ENCODE results near the gene ZSWIM5.
"Not testable (repeated sequence)": the region's sequence is repeated elsewhere in the genome, so short reads cannot be mapped to it uniquely, and the experiment has no call there.

ZSWIM5 gene

GRCh38 chr1:45136984-45137383 lies 69.4 kb downstream of the ZSWIM5 start:
- no peak overlapping the region for H3K4me3 ChIP-seq (ENCODE audit: low read depth, low read length)
- no peak for DNase-seq (ENCODE audit: low read depth)
- TF ChIP-seq CTCF (IDR thresholded peaks at IDR 0.05; ENCODE audit: insufficient read depth, low read depth, low read length, missing control alignments): no peak

- no peak for DNase-seq (ENCODE audit: low read depth)
- H3K4me3 ChIP-seq (ENCODE audit: low read depth, low read length): no peak overlapping the region
- TF ChIP-seq CTCF (IDR thresholded peaks at IDR 0.05; ENCODE audit: insufficient read depth, low read depth, low read length, missing control alignments): no peak
Observed at GRCh38 chr1:45135316-45135715, 71.1 kb downstream of the ZSWIM5 start.

- TF ChIP-seq CTCF (IDR thresholded peaks at IDR 0.05; ENCODE audit: insufficient read depth, low read depth, low read length, missing control alignments): no peak
- DNase-seq (ENCODE audit: low read depth): no peak
- no peak overlapping the region for H3K4me3 ChIP-seq (ENCODE audit: low read depth, low read length)
Observed at GRCh38 chr1:45134461-45134873, 71.9 kb downstream of the ZSWIM5 start.

- not testable (repeated sequence) for H3K4me3 ChIP-seq (ENCODE audit: low read depth, low read length); DNase-seq (ENCODE audit: low read depth)
Observed at GRCh38 chr1:45132719-45133118, 73.7 kb downstream of the ZSWIM5 start.

GRCh38 chr1:45123358-45123757 lies 83.0 kb downstream of the ZSWIM5 start:
- no peak for DNase-seq (ENCODE audit: low read depth)
- no peak for TF ChIP-seq CTCF (IDR thresholded peaks at IDR 0.05; ENCODE audit: insufficient read depth, low read depth, low read length, missing control alignments)
- no peak overlapping the region for H3K4me3 ChIP-seq (ENCODE audit: low read depth, low read length)

- TF ChIP-seq CTCF (IDR thresholded peaks at IDR 0.05; ENCODE audit: insufficient read depth, low read depth, low read length, missing control alignments): no peak
- DNase-seq (ENCODE audit: low read depth): no peak
- no peak overlapping the region for H3K4me3 ChIP-seq (ENCODE audit: low read depth, low read length)
Observed at GRCh38 chr1:45122724-45123123, 83.7 kb downstream of the ZSWIM5 start.

GRCh38 chr1:45117766-45118165 lies 88.6 kb downstream of the ZSWIM5 start:
- no peak for TF ChIP-seq CTCF (IDR thresholded peaks at IDR 0.05; ENCODE audit: insufficient read depth, low read depth, low read length, missing control alignments)
- no peak for DNase-seq (ENCODE audit: low read depth)
- H3K4me3 ChIP-seq (ENCODE audit: low read depth, low read length): no peak overlapping the region
